Measurements from ENCODE around the gene IL32. TPM values are rescaled to one million over a fixed set of nuclear protein-coding genes. Genes with fewer than 3 reads are reported as not detected.
A peak's percentile ranks its signal among the peaks of the same experiment; 100 is the strongest.

Gene IL32
- total and polyA plus RNA-seq, 9 of the 15 experiments (the other 6 are each of a cell fraction or from before 2014, with no cell fraction given), result 0.21 to 2.2 (median 0.37) TPM; not detected in 3

DNA sequence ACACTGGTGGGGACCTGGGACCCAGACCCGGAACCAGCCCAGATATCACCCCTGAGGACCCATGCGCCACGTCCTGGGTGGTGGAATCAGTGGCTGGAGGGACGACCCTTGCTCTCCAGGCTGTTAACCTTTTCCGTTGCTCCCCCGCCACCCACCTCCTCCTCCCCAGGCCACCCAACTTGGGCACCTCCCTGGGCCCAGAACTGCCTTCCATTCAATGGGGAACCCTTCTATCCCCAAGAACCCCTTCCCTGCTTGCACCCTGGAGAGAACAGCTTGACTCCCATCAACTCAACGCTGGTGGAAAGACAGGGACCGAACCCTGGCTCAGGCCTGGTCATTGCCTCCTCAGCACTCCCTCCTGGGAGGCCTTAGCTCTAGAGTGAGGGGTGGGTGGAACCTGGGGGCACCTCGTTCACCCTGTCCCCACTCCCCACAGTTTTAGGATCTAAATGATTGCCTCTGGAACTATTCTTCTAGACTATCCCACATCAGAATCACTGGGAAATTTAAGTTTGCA is 5.7 kb upstream of the IL32 start:
- DNase-seq (ENCODE audit: extremely low read depth in 1 of 4, low spot score in 3 of 4) (no peak), FAIRE-seq (no peak), ATAC-seq (no peak)
- in situ Hi-C loops (cut with MboI) (no loop called here), intact Hi-C loops (cut with micrococcal nuclease) (loop anchor here (1.0 to 10.0 kb wide), 4 partner anchors 28 to 115 kb away; no protein-coding TSS in a partner anchor)
- peak overlapping the region; percentile 84 for H3K4me2 ChIP-seq (ENCODE audit: insufficient read depth, low read length)
- no TSS peak for BruUV-seq (replicated peaks)
- peaks cover 8 to 39% of the 10 kb centered on the region in 2 experiments for H3K4me1 ChIP-seq (replicated peaks in 1 of 2; ENCODE audit: control insufficient read depth in 2 of 2, insufficient read depth in 2 of 2, low read length in 2 of 2)
- peak overlapping the region; percentile 85 to 97; a peak in 3 of 4 replicates for H3K9ac ChIP-seq (ENCODE audit: insufficient read depth in 1 of 2, low read depth in 2 of 2, low read length in 2 of 2)
- H2AFZ ChIP-seq (ENCODE audit: low read depth, low read length), result peak overlapping the region; percentile 97
- CTCF ChIA-PET (ENCODE audit: low intra/inter-chr PET ratio), result interaction anchor here (0.6 to 2.6 kb wide), 9 partner anchors 28 to 1194 kb away, joined by 3 to 20 read pairs (median 4); no protein-coding TSS in a partner anchor
- no peaks in the 10 kb centered on the region for H3K36me3 ChIP-seq (ENCODE audit: control insufficient read depth, insufficient read depth, low read length)
- peak overlapping the region; percentile 93 for H3K4me3 ChIP-seq
- H3K27me3 ChIP-seq (ENCODE audit: control insufficient read depth in 2 of 2, insufficient read depth in 2 of 2, low read length in 2 of 2), result no peaks in the 10 kb centered on the region
- H3K79me2 ChIP-seq (ENCODE audit: control insufficient read depth, insufficient read depth, low read length), result peaks cover 2% of the 10 kb centered on the region; the same call in 2 of the 3 replicates
- peak overlapping the region; percentile 83 for H3K27ac ChIP-seq (ENCODE audit: extremely low read depth, low read depth, low read length)
- H3K9me1 ChIP-seq (ENCODE audit: control insufficient read depth, insufficient read depth, low read length), result peaks cover 4% of the 10 kb centered on the region
- no peaks in the 10 kb centered on the region for H3K9me3 ChIP-seq (replicated peaks; ENCODE audit: control insufficient read depth, insufficient read depth, low read depth, low read length)
- POLR2A ChIA-PET, result interaction anchor here (0.6 to 1.0 kb wide), 5 partner anchors 16 to 103 kb away, joined by 3 to 4 read pairs (median 3); no protein-coding TSS in a partner anchor
- 0 out of 2 replicates have a peak, but pooled peaks cover 3% of the 10 kb centered on the region for H4K20me1 ChIP-seq (replicated peaks; ENCODE audit: control insufficient read depth, insufficient read depth, low read length)
- WGBS (ENCODE audit: insufficient coverage, low coverage, missing lambda C conversion rate), result 25% methylated on average over 5 of the region's 9 CpGs
- TF ChIP-seq, protein P1, sequence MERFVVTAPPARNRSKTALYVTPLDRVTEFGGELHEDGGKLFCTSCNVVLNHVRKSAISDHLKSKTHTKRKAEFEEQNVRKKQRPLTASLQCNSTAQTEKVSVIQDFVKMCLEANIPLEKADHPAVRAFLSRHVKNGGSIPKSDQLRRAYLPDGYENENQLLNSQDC (CRISPR knock-in tag; IDR thresholded peaks at IDR 0.05), result no peak
- no peak for TF ChIP-seq C11orf30 (IDR thresholded peaks at IDR 0.05; ENCODE audit: low read depth)
- TF ChIP-seq ELF1 (tag; IDR thresholded peaks at IDR 0.05), result 0 out of 2 replicates have a peak, but pooled peaks have one; percentile 1
- TF ChIP-seq, protein P2, sequence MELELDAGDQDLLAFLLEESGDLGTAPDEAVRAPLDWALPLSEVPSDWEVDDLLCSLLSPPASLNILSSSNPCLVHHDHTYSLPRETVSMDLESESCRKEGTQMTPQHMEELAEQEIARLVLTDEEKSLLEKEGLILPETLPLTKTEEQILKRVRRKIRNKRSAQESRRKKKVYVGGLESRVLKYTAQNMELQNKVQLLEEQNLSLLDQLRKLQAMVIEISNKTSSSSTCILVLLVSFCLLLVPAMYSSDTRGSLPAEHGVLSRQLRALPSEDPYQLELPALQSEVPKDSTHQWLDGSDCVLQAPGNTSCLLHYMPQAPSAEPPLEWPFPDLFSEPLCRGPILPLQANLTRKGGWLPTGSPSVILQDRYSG (tag; conservative IDR thresholded peaks at IDR 0.05; ENCODE audit: low read depth), result no peak
- TF ChIP-seq SP2 (IDR thresholded peaks at IDR 0.05; ENCODE audit: extremely low read depth, low read depth, low read length, poor library complexity, severe bottlenecking), result no peak
- TF ChIP-seq CXXC5 (CRISPR knock-in tag; IDR thresholded peaks at IDR 0.05), result no peak
- TF ChIP-seq, protein P3, sequence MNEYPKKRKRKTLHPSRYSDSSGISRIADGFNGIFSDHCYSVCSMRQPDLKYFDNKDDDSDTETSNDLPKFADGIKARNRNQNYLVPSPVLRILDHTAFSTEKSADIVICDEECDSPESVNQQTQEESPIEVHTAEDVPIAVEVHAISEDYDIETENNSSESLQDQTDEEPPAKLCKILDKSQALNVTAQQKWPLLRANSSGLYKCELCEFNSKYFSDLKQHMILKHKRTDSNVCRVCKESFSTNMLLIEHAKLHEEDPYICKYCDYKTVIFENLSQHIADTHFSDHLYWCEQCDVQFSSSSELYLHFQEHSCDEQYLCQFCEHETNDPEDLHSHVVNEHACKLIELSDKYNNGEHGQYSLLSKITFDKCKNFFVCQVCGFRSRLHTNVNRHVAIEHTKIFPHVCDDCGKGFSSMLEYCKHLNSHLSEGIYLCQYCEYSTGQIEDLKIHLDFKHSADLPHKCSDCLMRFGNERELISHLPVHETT (CRISPR knock-in tag; conservative IDR thresholded peaks at IDR 0.05 in 1 of 2, IDR thresholded peaks at IDR 0.05 in 1 of 2), result no peak
- no peak for TF ChIP-seq NR4A1 (CRISPR knock-in tag; IDR thresholded peaks at IDR 0.05)
- TF ChIP-seq NR4A1 (tag; IDR thresholded peaks at IDR 0.05), result 0 out of 2 replicates have a peak, but pooled peaks have one; percentile 45
- no peak for TF ChIP-seq RB1 (IDR thresholded peaks at IDR 0.05; ENCODE audit: low read depth)
